NCI-H446 treated with DMSO at 0.1 percent for 48 hours (cell line): ENCODE data around the gene PKD1L1.
A peak's percentile ranks its signal among the peaks of the same experiment; 100 is the strongest.
"Not testable (repeated sequence)": the region's sequence is repeated elsewhere in the genome, so short reads cannot be mapped to it uniquely, and the experiment has no call there.

ENCODE experiments used
- DNase-seq: peaks from one replicate; lab custom pipeline; 2025; lab: John Stamatoyannopoulos, UW

The PKD1L1 gene, protein sequence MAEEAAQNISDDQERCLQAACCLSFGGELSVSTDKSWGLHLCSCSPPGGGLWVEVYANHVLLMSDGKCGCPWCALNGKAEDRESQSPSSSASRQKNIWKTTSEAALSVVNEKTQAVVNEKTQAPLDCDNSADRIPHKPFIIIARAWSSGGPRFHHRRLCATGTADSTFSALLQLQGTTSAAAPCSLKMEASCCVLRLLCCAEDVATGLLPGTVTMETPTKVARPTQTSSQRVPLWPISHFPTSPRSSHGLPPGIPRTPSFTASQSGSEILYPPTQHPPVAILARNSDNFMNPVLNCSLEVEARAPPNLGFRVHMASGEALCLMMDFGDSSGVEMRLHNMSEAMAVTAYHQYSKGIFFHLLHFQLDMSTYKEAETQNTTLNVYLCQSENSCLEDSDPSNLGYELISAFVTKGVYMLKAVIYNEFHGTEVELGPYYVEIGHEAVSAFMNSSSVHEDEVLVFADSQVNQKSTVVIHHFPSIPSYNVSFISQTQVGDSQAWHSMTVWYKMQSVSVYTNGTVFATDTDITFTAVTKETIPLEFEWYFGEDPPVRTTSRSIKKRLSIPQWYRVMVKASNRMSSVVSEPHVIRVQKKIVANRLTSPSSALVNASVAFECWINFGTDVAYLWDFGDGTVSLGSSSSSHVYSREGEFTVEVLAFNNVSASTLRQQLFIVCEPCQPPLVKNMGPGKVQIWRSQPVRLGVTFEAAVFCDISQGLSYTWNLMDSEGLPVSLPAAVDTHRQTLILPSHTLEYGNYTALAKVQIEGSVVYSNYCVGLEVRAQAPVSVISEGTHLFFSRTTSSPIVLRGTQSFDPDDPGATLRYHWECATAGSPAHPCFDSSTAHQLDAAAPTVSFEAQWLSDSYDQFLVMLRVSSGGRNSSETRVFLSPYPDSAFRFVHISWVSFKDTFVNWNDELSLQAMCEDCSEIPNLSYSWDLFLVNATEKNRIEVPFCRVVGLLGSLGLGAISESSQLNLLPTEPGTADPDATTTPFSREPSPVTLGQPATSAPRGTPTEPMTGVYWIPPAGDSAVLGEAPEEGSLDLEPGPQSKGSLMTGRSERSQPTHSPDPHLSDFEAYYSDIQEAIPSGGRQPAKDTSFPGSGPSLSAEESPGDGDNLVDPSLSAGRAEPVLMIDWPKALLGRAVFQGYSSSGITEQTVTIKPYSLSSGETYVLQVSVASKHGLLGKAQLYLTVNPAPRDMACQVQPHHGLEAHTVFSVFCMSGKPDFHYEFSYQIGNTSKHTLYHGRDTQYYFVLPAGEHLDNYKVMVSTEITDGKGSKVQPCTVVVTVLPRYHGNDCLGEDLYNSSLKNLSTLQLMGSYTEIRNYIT (N-terminal part only)

DNA sequence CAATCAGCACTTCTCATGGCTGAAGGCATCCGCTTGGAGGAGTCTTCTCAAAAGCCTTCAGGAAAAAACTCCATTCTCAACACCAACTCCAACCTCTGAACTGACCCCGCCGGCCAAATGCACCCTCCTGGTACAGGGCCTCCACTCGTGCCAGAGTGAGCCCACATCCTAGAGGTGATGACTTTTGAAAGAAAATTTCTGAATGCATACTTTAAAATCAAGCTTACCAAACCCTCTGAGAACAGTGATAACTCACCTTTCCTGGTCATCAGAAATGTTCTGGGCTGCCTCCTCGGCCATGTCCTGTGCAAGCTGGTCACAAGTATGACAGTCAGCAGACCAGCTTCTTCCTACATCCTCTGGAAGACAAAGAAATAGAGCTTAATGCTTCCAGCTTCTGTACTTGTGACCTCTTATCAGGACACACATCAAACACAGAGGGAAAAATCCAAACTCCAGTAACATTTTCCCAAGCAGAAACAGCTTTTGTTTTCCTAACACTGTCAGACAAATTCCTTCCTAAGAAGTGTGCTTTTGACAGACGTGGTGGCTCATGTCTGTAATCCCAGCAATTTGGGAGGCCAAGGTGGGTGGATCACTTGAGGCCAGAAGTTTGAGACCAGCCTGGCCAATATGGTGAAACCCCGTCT lies at the start of gene PKD1L1:
Gene PKD1L1 (minus strand): TSS at position 326 of the 650 bp plus-strand sequence. CDS start 26 bp downstream, at position 300.
- no peak for DNase-seq

DNA sequence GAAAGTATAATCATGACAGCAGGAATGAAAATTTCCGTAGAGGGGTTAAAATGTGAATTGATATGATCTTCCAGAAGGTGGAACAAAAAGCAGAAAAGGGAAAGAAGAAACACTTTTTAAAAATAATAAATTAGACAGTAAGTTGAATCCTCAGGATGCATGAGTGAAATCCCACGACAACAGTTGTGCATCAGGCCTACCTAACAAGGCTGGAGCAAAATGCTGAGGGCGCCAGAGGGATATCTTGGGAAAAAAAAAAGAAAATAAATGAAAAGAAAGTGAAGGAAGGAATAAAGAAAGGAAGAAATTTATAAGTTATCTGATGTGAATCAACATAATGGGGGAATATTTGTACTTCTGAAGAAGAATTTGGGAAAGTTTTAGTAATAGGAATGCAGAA lies 44.2 kb upstream of the PKD1L1 start:
- no peak for DNase-seq

DNA sequence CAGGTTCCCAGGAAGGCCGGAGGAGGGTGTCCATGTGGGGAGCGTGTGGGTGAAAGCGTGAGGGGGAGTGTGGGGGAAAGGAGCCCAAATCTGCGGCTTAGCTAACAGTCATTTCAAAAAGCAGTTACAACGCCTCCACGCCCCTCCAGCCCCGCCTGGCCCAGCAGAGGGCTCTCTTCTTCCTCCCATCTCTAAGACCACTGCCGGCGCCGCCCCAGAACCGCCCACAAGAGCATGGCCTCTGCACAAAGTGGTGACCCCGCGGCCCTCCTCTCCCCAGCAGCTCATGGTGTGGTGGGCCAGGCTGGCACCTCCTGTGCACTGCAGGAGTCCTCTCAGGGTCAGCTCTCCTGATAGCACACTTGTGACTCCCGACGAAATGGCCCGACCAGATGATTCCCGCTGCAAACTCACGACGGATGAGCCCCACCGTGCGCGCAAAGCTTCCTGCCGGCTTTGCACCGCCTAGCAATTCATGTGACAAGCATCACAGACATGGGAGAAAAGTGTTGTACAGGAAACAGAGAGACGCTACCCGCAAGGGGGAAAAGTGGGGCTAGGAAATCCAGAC lies 43.6 kb upstream of the PKD1L1 start:
- DNase-seq = no peak

DNA sequence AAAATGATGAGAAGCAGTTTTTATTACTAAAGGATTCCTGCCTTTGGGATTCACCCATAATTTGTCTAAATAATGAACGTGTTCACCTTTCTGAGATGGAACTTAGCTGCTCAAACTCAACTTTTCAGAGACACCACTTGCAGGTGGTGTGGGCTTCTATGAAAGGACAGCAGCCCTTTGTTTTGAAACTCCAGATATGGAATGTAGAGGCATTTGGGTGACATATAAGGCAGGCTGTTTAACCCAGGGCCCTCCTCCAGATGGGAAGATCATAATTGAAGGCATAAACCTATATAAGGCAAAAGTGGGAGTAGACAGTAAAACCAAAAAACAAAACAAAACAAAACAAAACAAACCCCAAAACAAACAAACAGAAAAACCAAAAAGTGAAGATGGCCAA lies 43.0 kb upstream of the PKD1L1 start:
- no peak for DNase-seq

DNA sequence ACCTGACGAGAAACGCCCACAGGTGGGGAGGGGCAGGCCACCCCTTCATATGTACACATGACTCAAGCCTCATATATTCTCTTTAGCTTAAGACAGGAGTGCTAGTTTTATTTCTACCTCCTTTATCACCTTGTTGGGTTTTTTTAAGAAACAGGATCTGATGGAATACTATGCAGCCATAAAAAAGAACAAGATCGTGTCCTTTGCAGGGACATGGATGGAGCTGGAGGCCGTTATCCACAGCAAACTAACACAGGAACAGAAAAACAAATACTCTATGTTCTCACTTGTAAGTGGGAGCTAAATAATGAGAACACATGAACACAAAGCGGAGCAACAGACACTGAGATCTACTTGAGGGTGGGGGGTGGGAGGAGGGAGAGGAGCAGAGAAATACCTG lies 42.3 kb upstream of the PKD1L1 start:
- no peak for DNase-seq

DNA sequence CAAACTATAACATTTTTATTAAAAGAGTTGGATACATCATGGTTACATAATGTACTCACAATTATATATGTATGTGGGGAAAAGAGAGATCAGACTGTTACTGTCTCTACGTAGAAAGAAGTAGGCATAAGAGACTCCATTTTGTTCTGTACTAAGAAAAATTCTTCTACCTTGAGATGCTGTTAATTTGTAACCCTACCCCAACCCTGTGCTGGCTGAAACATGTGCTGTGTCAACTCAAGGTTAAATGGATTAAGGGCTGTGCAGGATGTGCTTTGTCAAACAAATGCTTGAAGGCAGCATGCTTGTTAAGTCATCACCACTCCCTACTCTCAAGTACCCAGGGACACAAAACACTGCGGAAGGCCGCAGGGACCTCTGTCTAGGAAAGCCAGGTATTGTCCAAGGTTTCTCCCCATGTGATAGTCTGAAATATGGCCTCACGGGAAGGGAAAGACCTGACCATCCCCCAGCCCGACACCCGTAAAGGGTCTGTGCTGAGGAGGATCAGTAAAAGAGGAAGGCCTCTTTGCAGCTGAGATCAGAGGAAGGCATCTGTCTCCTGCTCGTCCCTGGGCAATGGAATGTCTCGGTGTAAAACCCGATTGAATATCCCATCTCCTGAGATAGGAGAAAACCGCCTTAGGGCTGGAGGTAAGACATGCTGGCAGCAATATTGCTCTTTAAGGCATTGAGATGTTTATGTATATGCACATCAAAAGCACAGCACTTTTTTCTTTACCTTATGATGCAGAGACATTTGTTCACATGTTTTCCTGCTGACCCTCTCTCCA lies 41.5 kb upstream of the PKD1L1 start:
- not testable (repeated sequence) for DNase-seq

DNA sequence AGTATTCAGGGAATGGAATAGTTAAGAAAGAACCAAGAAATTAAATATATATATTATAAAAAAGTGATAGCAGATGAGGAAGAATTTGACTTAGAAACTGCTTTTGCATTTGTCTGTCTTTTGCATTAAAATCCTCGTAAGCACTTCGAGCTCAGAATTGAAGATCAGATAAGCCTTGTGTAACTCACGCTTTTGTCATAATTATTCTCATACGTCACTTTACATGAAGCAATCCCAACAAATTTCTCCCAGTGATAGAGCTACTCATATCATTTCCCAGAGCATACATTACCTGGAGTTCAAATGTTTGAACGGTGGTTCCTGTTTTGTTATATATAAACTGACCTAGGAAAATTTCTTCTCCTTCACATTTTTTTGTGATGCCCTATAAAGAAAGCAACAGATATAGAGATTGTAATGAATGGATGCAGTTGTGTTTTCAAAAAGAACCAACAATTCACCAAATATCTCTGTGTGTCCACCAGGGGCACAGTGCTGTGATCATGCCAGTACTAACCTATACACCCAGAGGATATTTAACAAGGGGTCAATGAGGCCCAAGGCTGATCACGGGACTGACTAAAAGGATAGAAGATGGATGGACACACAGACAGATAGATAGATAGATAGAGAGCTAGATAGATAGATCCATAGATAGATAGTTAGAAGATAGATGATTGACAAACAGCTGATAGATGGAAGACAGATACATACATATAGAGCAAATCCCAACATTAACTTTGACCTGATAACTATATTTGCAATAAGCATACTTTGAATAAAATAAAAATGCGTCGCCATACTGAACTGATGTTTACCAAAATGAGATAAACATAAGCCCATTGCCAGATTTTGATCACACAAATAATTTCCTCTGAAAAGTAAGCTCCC lies 40.5 kb upstream of the PKD1L1 start:
- no peak for DNase-seq

DNA sequence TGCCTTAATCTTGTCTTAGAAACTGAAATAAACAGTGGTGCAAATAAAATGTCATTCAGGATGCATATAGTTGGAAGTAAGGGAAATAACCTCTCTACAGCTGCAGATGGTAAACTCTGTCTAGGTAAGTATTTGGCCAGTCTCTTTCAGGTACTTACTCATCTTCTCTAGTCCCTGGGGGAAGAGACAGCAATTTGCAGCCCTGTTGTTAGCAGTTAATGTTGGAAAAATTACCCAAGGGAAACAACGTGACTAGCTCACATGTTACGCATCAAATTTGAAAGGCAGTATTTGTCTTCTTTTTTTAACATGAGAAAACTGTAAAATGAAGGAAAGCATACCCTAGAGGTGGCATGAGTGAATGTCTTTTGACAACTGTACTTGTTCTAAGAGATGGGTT lies 34.3 kb upstream of the PKD1L1 start:
- no peak for DNase-seq

DNA sequence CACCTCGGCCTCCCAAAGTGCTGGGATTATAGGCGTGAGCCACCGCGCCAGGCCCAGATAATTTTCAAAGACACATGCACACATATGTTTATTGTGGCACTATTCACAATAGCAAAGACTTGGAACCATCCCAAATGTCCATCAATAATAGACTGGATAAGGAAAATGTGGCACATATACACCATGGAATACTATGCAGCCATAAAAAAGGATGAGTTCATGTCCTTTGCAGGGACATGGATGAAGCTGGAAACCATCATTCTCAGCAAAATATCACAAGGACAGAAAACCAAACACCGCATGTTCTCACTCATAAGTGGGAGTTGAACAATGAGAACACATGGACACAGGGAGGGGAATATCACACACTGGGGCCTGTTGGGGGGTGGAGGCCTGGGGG lies 32.4 kb upstream of the PKD1L1 start:
- not testable (repeated sequence) for DNase-seq

DNA sequence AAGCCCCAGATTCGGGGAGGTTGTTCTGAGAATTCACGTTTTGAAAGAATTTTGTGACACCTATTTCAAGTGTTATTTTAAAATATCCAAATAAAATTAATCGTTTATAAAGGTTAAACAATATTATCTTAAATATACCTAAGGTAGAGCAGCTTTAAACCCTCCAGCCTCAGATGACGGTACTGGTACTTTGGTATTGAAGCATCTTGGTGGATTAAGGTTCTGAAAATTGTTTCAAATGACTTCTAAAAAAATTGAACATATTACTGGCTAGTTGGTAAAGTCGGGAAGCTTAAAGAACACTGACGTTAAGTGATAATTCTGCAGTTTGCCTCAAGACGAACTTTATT lies 31.5 kb upstream of the PKD1L1 start:
- no peak for DNase-seq

DNA sequence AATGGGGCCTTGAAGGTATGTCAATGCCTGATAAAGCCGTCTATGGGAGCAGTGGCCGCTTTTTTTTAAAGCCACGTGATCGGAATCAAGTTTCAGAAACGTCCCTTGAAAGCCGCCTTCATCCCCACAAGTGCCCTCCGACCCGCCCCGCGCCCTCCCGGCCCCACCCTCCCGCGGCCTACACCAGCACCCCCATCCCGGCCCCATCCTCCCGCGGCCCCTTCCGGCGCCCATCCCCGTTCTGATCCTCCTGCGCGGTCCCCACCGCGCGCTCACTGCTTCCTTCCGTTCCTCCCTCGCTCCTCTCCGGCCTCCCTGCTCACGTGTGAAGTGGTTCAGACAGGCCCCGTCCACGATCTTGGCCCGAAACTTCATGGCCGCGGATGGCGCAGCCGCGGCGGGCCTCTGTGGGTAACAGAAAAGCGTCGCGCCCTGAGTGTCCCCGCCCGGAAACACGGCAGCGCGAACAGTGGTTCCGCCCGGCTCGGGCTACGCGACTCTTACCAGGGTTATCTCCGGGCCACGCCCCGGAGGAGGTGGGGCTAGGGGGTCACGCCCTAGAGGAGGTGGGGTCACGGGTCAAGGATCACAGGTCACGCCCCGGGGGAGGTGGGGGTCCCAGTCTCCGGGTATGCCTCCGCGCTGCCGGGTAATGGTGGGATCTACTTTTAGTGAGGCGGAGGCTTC lies 31.0 kb upstream of the PKD1L1 start, which contains the start of gene HUS1:
Gene HUS1 (minus strand): TSS at position 471 of the 687 bp plus-strand sequence. CDS start 96 bp downstream, at position 375.
- DNase-seq = peak; percentile 87

DNA sequence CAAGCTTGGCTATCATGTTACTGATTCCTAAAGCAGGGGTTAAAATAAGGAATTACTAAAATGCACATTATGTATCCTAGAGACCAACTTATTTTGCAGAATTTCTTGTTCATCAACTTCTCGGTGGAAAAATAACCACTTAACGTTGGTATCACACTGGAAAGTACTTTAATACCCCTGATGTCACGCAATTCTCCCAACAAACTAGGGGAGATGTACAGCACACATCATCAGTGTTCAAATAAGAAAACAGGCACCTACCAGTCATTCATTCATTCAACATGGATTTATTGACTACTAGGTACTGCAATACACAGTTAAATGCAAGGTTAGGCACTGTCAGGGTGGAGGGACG lies 30.5 kb upstream of the PKD1L1 start:
- DNase-seq = no peak

DNA sequence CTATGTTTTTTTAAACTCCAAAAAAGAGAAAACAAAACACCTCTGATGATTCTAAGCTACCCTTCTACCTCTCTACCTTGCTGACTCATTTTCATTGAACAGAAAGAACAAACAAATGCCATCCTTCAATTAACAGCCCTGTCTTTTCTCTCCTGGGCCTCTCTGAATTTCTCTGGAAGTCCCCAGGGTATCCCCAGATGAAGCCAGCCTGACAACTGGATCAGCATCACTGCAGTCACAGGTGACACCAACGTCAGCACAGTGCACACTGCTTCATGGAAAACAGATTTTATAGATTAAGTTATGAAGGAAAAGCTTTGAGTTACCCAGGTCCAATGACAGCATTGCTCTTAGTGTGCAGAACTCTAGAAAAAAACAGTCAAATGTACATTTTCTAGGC lies 25.5 kb upstream of the PKD1L1 start:
- no peak for DNase-seq

DNA sequence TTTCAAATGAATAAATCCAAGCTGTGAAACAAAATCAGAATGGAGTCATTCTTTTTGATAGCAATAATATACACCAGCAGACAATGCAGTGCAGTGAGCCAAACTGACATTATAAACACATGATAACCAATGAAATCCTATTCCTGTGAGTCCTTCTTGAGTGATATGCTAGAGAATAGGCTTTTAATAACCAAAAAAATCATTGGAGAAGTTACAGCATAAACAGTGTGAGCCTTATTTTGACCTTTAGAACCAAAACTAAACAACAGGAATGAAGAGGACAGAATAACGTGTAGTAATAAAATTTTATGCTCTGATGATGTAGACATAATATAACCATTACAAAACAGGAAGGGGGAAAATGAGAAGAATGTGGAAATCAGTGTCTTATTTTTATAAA lies 22.5 kb upstream of the PKD1L1 start:
- DNase-seq = no peak

DNA sequence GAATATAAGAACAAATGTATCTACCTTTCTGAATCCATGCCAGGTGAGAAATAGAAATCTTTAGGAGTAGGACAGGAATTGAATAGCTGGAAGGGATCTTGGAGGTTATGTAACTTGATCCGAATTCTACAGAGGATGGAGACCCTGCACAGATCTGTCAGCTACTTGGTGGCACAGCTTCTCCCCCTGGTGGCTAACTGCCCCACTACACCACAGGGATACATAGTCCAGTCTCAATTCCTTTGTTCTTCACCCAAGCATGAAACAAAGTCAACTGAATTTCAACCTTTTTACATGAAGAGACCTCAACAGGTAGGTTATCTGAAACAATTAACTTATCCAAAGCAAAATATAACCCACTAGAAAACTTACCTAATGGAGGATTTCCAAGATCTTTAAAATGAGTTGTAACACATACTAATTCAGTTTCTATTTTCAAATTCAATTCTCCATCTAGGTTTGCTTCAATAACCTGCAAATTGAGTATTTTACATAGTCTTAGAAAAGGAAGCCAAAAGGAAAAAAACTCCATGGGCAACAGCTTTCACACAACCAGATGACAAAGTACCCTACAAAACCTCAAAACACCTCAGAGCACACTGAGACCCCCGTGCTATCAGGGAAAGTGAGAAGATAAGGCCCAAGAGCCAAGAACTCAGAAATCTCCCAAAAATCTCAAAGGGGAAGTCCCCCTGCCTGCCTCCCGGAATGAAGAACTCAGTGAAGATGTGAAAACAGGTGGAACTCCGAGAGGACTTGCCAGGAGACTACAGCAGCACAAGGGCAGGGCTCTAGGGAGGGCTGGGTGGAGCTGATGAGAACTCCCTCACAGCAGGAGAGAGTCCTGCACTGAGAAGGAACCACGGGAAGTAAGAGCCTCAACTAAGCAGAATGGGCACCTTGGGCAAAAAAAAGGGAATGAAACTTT lies 20.8 kb upstream of the PKD1L1 start:
- DNase-seq = peak; percentile 18

DNA sequence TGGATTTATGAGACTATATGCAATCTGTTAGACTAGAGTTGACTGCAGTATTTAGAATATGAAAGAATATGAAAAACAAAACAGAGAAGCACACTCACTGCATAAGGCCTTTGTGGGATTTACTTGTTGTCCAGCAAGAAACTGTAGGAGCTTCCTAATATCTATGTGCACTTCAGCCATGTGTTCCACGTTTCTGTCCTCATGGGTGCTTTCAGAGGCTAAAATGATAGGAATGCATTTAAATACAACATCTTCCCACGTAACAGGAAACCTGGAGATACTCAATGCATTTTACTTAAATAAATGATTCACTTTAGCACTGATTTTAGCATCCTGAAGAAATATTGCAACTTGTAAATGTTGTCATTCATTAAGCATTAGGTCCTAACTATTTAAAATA lies 19.4 kb upstream of the PKD1L1 start:
- no peak for DNase-seq

DNA sequence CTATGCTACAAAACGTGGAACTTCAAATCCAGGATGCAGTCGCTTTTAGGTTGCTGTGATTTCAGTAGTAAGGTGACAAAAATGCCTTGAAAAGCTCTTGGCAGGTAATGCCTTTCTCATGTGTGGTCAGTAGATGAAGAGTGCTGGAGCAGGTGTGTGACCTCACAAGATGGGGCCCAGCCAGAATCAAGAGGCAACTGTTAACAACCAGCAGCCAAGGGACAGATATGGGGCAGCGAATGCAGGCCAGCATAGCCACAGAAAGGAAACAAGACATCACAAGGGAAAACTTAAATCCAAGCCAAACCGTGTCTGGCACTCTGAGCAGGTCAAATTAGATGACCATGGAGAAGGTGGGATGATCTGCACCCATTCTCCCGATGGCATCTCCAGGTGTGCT lies 18.9 kb upstream of the PKD1L1 start:
- DNase-seq = no peak

DNA sequence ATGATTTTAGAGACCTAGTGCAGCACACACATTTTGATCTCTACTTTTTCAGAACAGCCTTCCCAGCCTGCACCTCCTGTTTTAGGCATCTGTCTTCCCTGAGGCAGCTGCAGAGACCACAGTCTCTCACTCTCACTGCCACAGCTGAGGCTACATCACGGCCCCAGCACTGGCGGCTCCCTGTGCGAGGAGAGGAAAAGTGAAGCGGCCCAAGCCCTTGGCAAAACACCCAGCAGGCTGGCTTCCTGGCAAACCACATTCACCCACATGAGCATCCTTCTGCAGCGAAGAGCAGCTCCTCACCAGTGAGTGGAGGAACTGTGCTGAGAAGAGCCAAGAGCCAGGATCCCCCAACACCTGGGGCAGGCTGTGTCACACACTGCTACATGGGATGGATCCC lies 17.2 kb upstream of the PKD1L1 start:
- no peak for DNase-seq
